Large intestine (tissue), 3 donors: Measurements from ENCODE around the gene STXBP6. TPM values are rescaled to one million over a fixed set of nuclear protein-coding genes. Genes with fewer than 3 reads are reported as not detected.
A peak's percentile ranks its signal among the peaks of the same experiment; 100 is the strongest.

Source experiments
- DNase-seq, 2 donors: peaks; one replicate each; pipeline versions ENCODE4 v3.0.0 to v3.0.0-alpha.2; 2013
- H3K27ac ChIP-seq: one replicate; pipeline ENCODE4 v1.5.1; 2013; ENCODE audit warnings: low read length
- H3K27me3 ChIP-seq: 2 replicates; pipeline ENCODE4 v1.6.1; 2013; ENCODE audit warnings: low read length; ENCODE audit not compliant: control insufficient read depth, insufficient read depth
- H3K36me3 ChIP-seq: 2 replicates; pipeline ENCODE4 v1.6.1; 2013; ENCODE audit warnings: low read length; ENCODE audit not compliant: control insufficient read depth, insufficient read depth
- H3K4me1 ChIP-seq: one replicate; pipeline ENCODE4 v1.6.1; 2013; ENCODE audit warnings: low read length; ENCODE audit not compliant: control insufficient read depth, insufficient read depth
- H3K4me3 ChIP-seq: one replicate; pipeline ENCODE4 v1.5.1; 2013; ENCODE audit warnings: low read length
- H3K9me3 ChIP-seq: one replicate; pipeline ENCODE4 v1.6.1; 2013; ENCODE audit warnings: mild to moderate bottlenecking, low read depth, low read length, moderate library complexity; ENCODE audit not compliant: control insufficient read depth
- WGBS: methylation state at CpG from one replicate; pipeline ENCODE4 v1.1.5; 2013; ENCODE audit warnings: low lambda C conversion rate; ENCODE audit not compliant: insufficient coverage; 5-methylcytosine and 5-hydroxymethylcytosine counted together
- polyA plus RNA-seq: library from polyadenylated mRNA; unstranded; fragments of 120-200 nt; gene quantifications from one replicate; pipeline ENCODE4 v1.2.1, GENCODE V29; 2013

STXBP6 gene
- polyA plus RNA-seq, 1 donor: 27.8 TPM

DNA sequence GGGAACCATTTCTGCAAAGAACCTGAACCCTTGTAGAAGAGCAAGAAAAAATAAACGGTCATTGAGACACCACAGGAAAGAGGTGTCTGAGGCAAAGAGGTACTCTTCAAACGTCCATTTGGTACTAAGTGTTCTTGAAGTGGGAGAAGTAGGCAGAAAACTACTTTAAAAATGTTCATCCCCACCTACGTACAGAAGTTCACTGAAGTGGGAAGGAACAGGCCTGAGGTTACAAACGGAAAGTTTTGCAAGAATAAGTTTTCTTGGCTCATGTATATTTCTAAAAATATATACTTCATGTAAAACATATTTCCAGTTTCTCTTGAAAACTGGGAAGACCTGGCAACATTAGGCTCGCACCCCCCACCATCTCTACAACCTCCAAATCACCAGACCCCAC lies 61.2 kb downstream of the STXBP6 start:
- no peak overlapping the region for H3K4me3 ChIP-seq
- WGBS: 60% methylated on average over 1 of the region's 5 CpGs

DNA sequence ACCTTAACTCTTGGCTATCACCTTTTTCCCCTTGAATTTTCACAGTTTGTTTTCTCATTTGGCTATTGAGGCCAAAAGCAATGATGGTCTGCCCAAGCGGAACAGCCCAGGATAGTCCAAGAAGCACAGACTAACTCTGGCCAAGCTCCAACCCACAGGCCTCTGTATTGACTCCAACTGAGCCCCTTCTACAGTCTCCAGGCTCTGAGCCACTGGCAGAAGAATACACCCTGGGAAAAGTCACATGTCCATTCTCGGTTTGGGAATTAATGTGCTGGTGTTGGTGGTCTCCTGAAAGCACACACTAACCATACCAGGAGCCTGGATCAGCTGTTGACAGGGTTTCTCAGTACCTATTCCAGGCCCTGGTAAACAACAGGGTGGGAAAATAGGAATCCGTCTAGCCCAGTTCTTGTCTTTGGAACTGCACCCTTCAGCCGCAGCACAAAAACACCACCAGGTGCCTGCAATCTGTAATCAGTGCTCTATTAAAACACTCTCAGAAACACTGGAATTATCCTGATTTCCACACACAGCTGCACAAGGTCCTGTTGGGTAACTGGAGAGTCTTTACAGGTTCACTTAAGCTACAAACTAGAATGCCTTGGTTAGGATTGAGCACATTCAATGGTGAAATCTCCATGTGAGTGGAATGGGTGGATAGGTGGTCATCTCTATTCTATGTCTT lies 63.6 kb downstream of the STXBP6 start:
- no peak for DNase-seq
- H3K36me3 ChIP-seq: peaks cover 9% of the 10 kb centered on the region
- H3K4me1 ChIP-seq: peaks cover 27% of the 10 kb centered on the region
- H3K9me3 ChIP-seq: no peaks in the 10 kb centered on the region
- no peak overlapping the region for H3K27ac ChIP-seq
- H3K4me3 ChIP-seq: no peak overlapping the region
- H3K27me3 ChIP-seq: no peaks in the 10 kb centered on the region
- WGBS: no CpG with 5 or more reads among the region's 4 CpGs

More for the DNA sequence above, 61.2 kb downstream of the STXBP6 start:
- H3K9me3 ChIP-seq: no peaks in the 10 kb centered on the region
- DNase-seq: no peak
- peaks cover 22% of the 10 kb centered on the region for H3K4me1 ChIP-seq
- peaks cover 9% of the 10 kb centered on the region for H3K36me3 ChIP-seq
- H3K27me3 ChIP-seq: no peaks in the 10 kb centered on the region
- no peak overlapping the region for H3K27ac ChIP-seq

DNA sequence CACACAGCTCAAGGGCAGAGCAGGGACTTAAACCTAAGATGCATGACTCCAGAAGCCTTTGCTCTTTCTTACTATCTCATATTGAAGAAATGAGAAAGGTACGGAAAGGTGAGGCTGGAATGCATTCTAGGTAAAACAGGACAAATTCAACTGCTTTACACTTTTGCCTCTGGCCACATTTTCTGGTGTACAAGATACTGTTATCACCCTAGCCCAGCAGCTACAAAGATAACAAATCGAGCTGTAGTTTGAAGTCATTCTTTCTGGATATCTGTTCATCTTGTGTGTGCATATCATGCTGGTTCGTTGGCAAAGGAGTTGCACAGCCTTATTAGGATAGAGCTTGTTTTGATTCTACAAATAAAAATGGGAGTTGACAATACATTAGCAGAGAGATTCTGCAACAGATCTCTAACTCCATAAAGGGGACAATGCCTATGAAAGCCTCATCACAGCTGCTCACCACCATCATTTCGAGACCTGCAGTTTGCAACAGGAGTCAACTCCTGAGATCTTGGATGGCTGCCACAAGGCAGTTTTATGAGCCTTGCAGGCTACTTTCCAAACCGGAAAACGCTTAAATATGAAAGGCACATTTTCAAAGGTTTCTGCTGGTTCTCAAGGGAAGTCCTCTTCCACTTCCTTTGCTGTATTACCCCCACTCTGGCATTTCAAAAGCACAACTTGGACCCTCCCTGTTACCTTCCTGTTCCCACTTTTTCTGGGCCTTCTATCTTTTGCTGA lies 64.9 kb downstream of the STXBP6 start:
- peaks cover 9% of the 10 kb centered on the region for H3K36me3 ChIP-seq
- H3K9me3 ChIP-seq: no peaks in the 10 kb centered on the region
- peak in 1 of 2 donors; percentile 73 for DNase-seq
- peak overlapping the region; percentile 69 for H3K27ac ChIP-seq
- H3K27me3 ChIP-seq: no peaks in the 10 kb centered on the region
- H3K4me1 ChIP-seq: peaks cover 36% of the 10 kb centered on the region
- H3K4me3 ChIP-seq: no peak overlapping the region
- 20% methylated on average over 1 of the region's 6 CpGs for WGBS

DNA sequence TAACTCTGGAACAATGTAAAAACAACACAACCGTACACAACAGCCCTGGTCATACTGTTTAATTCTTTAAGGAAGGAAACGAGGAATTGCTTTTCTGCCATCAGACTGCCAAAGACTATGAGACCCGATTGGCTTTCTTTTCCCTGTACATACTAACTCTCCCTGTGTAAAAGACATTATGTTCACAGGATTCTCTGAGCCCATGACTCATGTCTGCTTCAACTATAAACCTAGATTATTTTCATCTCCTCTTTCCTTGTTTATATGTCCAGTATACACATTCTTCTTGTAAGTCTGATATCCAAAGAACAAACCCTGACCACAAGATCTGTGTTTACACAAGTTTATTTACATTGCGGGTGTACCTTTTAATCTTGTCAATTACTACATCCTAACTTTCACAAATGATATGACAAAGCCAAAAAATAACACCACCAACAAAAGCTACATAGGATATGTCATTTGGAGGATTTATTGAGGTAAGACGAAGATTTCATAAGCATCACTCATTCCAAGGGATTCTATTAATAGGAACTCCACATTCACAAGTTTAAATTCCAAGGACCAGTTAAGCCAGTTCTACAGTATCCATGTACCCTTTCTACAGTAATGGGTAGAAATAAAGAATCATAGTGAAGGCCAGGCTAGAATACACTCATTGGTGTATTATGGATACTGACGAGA lies 67.3 kb downstream of the STXBP6 start:
- Histone ChIP-seq H3K27ac (peak overlapping the region; percentile 11), H3K9me3 (no peaks in the 10 kb centered on the region), H3K36me3 (peaks cover 5% of the 10 kb centered on the region), H3K4me3 (no peak overlapping the region), H3K4me1 (peaks cover 54% of the 10 kb centered on the region), H3K27me3 (no peaks in the 10 kb centered on the region)
- peak in 1 of 2 donors; percentile 51 for DNase-seq
- 82% methylated on average over 2 of the region's 6 CpGs for WGBS

DNA sequence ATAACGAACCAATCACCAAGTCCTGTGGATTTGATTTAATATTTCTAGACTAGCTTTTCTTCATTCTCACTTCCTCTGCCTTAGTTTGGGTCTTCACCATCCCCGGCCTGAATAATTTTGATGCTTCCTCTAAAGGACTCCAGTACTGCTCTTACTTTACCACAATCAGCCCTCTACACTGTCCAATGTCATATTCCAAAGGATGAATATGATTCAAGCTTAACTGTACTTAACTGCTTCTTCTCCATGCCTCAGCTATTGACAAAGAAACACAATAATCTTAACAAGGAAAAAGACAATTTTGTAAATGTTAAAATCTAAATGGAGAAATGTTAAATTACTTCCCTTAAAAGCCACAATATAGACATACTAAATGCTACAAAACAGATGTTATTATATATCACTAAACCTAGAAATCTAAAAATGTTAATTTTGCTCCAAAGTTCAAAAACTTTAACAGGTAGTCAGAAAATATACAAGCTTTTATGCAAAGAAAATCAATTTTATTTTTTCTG lies 70.2 kb downstream of the STXBP6 start:
- Histone ChIP-seq H3K4me1 (peaks cover 49% of the 10 kb centered on the region), H3K9me3 (peaks cover 2% of the 10 kb centered on the region), H3K4me3 (no peak overlapping the region), H3K36me3 (no peaks in the 10 kb centered on the region), H3K27me3 (no peaks in the 10 kb centered on the region), H3K27ac (peak overlapping the region; percentile 86)
- DNase-seq: no peak
- WGBS: 100% methylated on average over 1 of the region's 2 CpGs

DNA sequence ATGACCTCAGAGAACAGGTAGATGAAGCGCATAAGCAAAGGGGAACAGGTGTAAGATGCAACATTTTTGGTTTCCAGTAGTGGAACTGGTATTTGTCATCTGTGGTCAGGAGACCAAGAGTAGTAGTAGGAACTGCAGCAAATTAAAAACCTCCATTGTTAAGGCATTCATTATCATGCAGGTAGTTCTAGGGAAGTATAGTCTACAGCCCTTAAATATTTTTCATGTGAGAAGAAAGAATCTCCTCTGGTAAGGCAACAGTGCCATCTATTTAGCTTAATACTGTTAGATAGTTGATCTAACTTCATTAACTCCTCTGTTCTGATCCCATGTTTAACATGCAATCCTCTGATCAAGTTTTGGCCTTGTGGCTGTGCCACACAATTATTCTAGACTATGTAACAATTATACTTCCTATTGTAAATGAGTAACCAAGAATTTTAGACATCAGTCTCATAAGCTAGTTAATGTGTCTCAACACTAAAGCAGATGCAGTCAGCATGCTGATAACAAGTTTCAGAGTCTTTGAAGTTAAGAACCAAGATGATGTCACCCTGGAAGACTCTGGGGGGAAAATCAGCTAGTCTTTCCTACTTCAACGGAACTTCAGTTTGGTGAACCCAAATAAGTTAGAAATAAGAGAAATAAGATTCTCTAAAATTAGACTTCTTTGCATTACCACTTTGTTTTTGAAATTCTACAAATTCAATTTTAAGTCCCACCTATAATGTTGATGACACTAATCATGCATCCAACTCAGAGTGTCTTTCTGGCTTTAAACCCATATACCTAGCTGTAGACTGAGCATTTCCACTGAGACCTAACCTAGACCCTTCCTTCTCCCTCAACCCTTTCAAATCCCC lies 70.9 kb downstream of the STXBP6 start:
- no peak overlapping the region for H3K4me3 ChIP-seq

DNA sequence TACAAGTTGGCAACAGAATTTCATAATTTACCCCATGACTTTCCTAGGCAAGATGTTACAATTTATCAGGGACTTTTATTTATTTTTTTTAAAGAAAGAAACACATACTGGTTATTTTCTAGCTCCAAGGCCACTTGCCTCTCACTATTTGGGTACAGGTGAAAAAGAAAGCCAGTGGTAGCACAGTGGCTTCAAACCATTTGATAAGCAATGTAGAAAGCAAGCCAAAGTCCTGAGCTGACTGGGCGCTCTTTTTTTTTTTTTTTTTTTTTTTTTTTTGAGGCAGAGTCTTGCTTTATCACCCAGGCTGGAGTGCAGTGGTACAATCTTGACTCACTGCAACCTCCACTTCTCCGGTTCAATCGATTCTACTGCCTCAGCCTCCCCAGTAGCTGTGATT lies 73.3 kb downstream of the STXBP6 start:
- peak; percentile 32 to 67 for DNase-seq
- WGBS: no CpG with 5 or more reads among the region's 3 CpGs
- peaks cover 37% of the 10 kb centered on the region for H3K4me1 ChIP-seq
- H3K27me3 ChIP-seq: no peaks in the 10 kb centered on the region
- no peak overlapping the region for H3K4me3 ChIP-seq
- H3K27ac ChIP-seq: peak overlapping the region; percentile 86
- H3K9me3 ChIP-seq: peaks cover 2% of the 10 kb centered on the region
- H3K36me3 ChIP-seq: no peaks in the 10 kb centered on the region

More for the DNA sequence above, 70.9 kb downstream of the STXBP6 start:
- H3K9me3 ChIP-seq: peaks cover 2% of the 10 kb centered on the region
- 0% methylated on average over 1 of the region's 2 CpGs for WGBS
- DNase-seq: peak; percentile 68 to 87
- H3K4me1 ChIP-seq: peaks cover 43% of the 10 kb centered on the region
- H3K27me3 ChIP-seq: no peaks in the 10 kb centered on the region
- peak overlapping the region; percentile 86 for H3K27ac ChIP-seq
- no peaks in the 10 kb centered on the region for H3K36me3 ChIP-seq

DNA sequence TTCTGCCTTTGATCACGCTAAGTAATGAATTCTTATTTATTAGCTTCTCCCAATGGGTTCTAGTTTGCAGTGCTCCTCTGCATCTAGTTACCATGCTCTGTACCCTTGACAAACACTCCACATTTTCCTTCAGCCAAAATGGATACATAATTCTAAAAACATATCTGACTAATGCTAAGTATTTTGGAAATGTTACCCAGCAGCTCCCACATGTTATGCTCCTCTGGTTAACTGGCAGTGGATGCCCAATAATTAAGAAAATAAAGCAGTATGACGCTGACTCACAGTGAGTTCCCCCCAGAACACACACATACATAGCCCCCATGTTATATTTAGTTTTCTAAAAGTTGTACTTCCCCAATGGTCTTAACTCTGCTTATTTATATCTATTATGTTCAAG lies 74.6 kb downstream of the STXBP6 start:
- 100% methylated on average over 1 of the region's 2 CpGs for WGBS
- Histone ChIP-seq H3K36me3 (no peaks in the 10 kb centered on the region), H3K27me3 (no peaks in the 10 kb centered on the region), H3K9me3 (peaks cover 2% of the 10 kb centered on the region), H3K4me1 (peaks cover 36% of the 10 kb centered on the region), H3K27ac (no peak overlapping the region), H3K4me3 (no peak overlapping the region)
- no peak for DNase-seq

DNA sequence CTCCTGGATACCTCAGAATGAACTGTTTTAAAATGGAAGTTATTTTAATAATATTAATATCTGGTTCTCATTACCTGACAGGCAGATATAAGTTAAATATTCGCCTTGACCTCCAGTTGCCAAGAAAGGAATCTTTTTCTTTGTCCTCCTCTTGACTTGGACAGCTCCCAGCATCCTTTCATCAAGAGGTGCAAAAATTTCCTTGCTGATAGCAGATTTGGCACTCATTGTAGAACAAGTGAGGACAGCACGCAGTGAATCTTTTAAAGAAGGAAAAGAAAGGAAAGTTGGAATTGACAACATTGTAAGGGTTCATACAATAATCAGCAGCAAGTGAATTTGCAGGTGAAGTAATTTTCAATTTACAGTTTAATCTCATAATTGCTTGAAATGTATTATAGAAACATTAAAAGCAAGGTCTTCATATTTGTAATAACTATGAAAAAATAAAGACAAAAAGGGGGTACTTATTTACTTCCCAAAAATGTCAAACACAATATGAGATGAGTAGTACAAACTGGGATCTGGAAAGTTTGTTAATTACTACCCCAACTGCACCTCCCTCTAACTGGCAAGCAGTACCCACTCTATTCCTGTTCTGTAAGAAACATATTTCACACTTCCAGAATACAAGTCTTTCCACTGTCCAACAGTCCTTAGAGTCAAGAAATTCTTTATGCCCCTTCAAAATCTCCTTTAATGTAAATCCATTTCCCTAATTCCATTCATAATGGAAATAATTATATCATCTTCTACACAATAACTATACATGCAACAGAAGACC lies 75.2 kb downstream of the STXBP6 start:
- no peak for DNase-seq
- Histone ChIP-seq H3K27me3 (no peaks in the 10 kb centered on the region), H3K36me3 (no peaks in the 10 kb centered on the region), H3K4me3 (no peak overlapping the region), H3K27ac (no peak overlapping the region), H3K9me3 (peaks cover 2% of the 10 kb centered on the region), H3K4me1 (peaks cover 31% of the 10 kb centered on the region)
- WGBS: no CpG with 5 or more reads among the region's 2 CpGs
